Jurkat, Clone E6-1 (cell line): ENCODE data around the gene ZNF532.
A peak's percentile ranks its signal among the peaks of the same experiment; 100 is the strongest.

Experiments used
- DNase-seq: peaks from one replicate; pipeline ENCODE4 v3.0.0-alpha.2; 2011; ENCODE audit warnings: low read depth, low spot score
- H3K4me3 ChIP-seq: 2 replicates; pipeline ENCODE4 v1.5.1; 2011; ENCODE audit warnings: mild to moderate bottlenecking, low read length, control low read depth, moderate library complexity

ZNF532 gene

GRCh38 chr18:58865701-58866065, 1.0 kb downstream of the ZNF532 start:
- no peak for DNase-seq
- H3K4me3 ChIP-seq: no peak overlapping the region

- no peak for DNase-seq
- H3K4me3 ChIP-seq: no peak overlapping the region
Measured at GRCh38 chr18:58866066-58866772, 1.5 kb downstream of the ZNF532 start.

GRCh38 chr18:58866773-58867150, 2.1 kb downstream of the ZNF532 start:
- no peak overlapping the region for H3K4me3 ChIP-seq
- DNase-seq: no peak

- DNase-seq: no peak
- no peak overlapping the region for H3K4me3 ChIP-seq
Measured at GRCh38 chr18:58867281-58867961, 2.7 kb downstream of the ZNF532 start.

- no peak for DNase-seq
- H3K4me3 ChIP-seq: no peak overlapping the region
Measured at GRCh38 chr18:58868440-58868839, 3.8 kb downstream of the ZNF532 start.

GRCh38 chr18:58870130-58870529, 5.5 kb downstream of the ZNF532 start:
- no peak overlapping the region for H3K4me3 ChIP-seq
- DNase-seq: no peak

GRCh38 chr18:58870621-58871020, 5.9 kb downstream of the ZNF532 start:
- no peak for DNase-seq
- H3K4me3 ChIP-seq: no peak overlapping the region

- DNase-seq: no peak
- H3K4me3 ChIP-seq: no peak overlapping the region
Measured at GRCh38 chr18:58871514-58872420, 7.1 kb downstream of the ZNF532 start.

GRCh38 chr18:58878640-58879039, 14.0 kb downstream of the ZNF532 start:
- DNase-seq: no peak
- H3K4me3 ChIP-seq: no peak overlapping the region

- no peak overlapping the region for H3K4me3 ChIP-seq
- no peak for DNase-seq
Measured at GRCh38 chr18:58881477-58881876, 16.8 kb downstream of the ZNF532 start.

GRCh38 chr18:58882044-58882443, 17.4 kb downstream of the ZNF532 start:
- DNase-seq: no peak
- no peak overlapping the region for H3K4me3 ChIP-seq

GRCh38 chr18:58882686-58883085, 18.0 kb downstream of the ZNF532 start:
- no peak overlapping the region for H3K4me3 ChIP-seq
- no peak for DNase-seq

- H3K4me3 ChIP-seq: no peak overlapping the region
- DNase-seq: no peak
Measured at GRCh38 chr18:58884680-58885079, 20.0 kb downstream of the ZNF532 start.

GRCh38 chr18:58886431-58886830, 21.8 kb downstream of the ZNF532 start:
- no peak for DNase-seq
- no peak overlapping the region for H3K4me3 ChIP-seq

- no peak overlapping the region for H3K4me3 ChIP-seq
Measured at GRCh38 chr18:58886864-58887612, 22.4 kb downstream of the ZNF532 start.

GRCh38 chr18:58887613-58887963, 22.9 kb downstream of the ZNF532 start:
- no peak overlapping the region for H3K4me3 ChIP-seq

More at GRCh38 chr18:58886864-58887612, 22.4 kb downstream of the ZNF532 start:
- no peak for DNase-seq

GRCh38 chr18:58891776-58892175, 27.1 kb downstream of the ZNF532 start:
- H3K4me3 ChIP-seq: no peak overlapping the region
- no peak for DNase-seq

More at GRCh38 chr18:58887613-58887963, 22.9 kb downstream of the ZNF532 start:
- DNase-seq: peak; percentile 17

- no peak overlapping the region for H3K4me3 ChIP-seq
- no peak for DNase-seq
Measured at GRCh38 chr18:58892488-58892887, 27.8 kb downstream of the ZNF532 start.

- no peak overlapping the region for H3K4me3 ChIP-seq
- no peak for DNase-seq
Measured at GRCh38 chr18:58893388-58894099, 28.9 kb downstream of the ZNF532 start.
